NB4 (cell line): ENCODE results near the gene RTBDN.

Experiments
- CTCF ChIP-seq: IDR thresholded peaks from one replicate; pipeline ENCODE4 v1.5.1; 2012; ENCODE audit warnings: low read depth, low read length
- POLR2A ChIP-seq: IDR thresholded peaks from 2 replicates; pipeline ENCODE4 v1.6.1; 2011; ENCODE audit warnings: mild to moderate bottlenecking; ENCODE audit not compliant: insufficient read length; ENCODE audit errors: extremely low read depth

GRCh38 chr19:12840091-12841079 lies 6.0 kb upstream of the RTBDN start:
- no peak for TF ChIP-seq POLR2A
- TF ChIP-seq CTCF: no peak
